Spleen (tissue), 11 donors: Measurements from ENCODE around the gene CNOT2. TPM values are rescaled to one million over a fixed set of nuclear protein-coding genes. Genes with fewer than 3 reads are reported as not detected.
"Not testable (repeated sequence)": the region's sequence is repeated elsewhere in the genome, so short reads cannot be mapped to it uniquely, and the experiment has no call there.

ENCODE experiments used
- DNase-seq: peaks from one replicate; pipeline ENCODE4 v3.0.0-alpha.2; 2020
- H3K27ac ChIP-seq, 8 donors: fragments of 200-600 bp; sonication (generic) in 7 of 8; 1 replicate in 4 of 8; 2 replicates in 4 of 8; pipeline versions ENCODE4 v1.5.0 to v1.8.0; 2016 to 2021; ENCODE audit warnings: inconsistent platforms in 4 of 8, mild to moderate bottlenecking in 4 of 8, moderate library complexity in 1 of 8
- H3K27me3 ChIP-seq, 7 donors: fragments of 200-600 bp; sonication (generic) in 6 of 7; replicated peaks in 1 of 7; 1 replicate in 4 of 7; 2 replicates in 3 of 7; pipeline versions ENCODE4 v1.5.0 to v1.8.0; 2016 to 2021; ENCODE audit warnings: inconsistent platforms in 3 of 7, mild to moderate bottlenecking in 1 of 7
- H3K36me3 ChIP-seq, 6 donors: fragments of 200-600 bp; sonication (generic) in 5 of 6; 1 replicate in 4 of 6; 2 replicates in 2 of 6; pipeline versions ENCODE4 v1.5.0 to v1.8.0; 2016 to 2021; ENCODE audit warnings: inconsistent platforms in 2 of 6
- H3K4me1 ChIP-seq, 6 donors: fragments of 200-600 bp; sonication (generic) in 5 of 6; 1 replicate in 3 of 6; 2 replicates in 3 of 6; pipeline versions ENCODE4 v1.5.0 to v1.8.0; 2016 to 2021; ENCODE audit warnings: inconsistent platforms in 3 of 6
- H3K4me3 ChIP-seq, 8 donors: fragments of 200-600 bp; sonication (generic) in 7 of 8; 1 replicate in 4 of 8; 2 replicates in 4 of 8; pipeline versions ENCODE4 v1.5.0 to v1.8.0; 2016 to 2021; ENCODE audit warnings: inconsistent platforms in 4 of 8, mild to moderate bottlenecking in 4 of 8, moderate library complexity in 2 of 8
- H3K9me3 ChIP-seq, 8 donors: fragments of 200-600 bp; sonication (generic) in 7 of 8; 1 replicate in 4 of 8; 2 replicates in 4 of 8; pipeline versions ENCODE4 v1.5.0 to v1.8.0; 2016 to 2021; ENCODE audit warnings: inconsistent platforms in 4 of 8
- POLR2A ChIP-seq, 3 donors: fragments of 450-650 bp; IDR thresholded peaks; one replicate each; pipeline ENCODE4 v1.5.1; 2017; ENCODE audit warnings: antibody characterized with exemption in 3 of 3, mild to moderate bottlenecking in 1 of 3
- POLR2AphosphoS5 ChIP-seq, 3 donors: sonication (generic); formaldehyde crosslinking; IDR thresholded peaks; one replicate each; pipeline ENCODE4 v1.5.1; 2017; ENCODE audit warnings: antibody characterized with exemption in 3 of 3
- WGBS, 5 donors: extraction: QIAGEN DNeasy Blood & Tissue Kit in 3 of 5; methylation state at CpG; one replicate each; pipeline versions ENCODE4 v1.1.5 to v1.1.7; 2013 to 2018; 5-methylcytosine and 5-hydroxymethylcytosine counted together
- intact Hi-C: fragments of 100-400 bp; cut with DNase I; formaldehyde crosslinking; loops from one replicate; pipeline ENCODE4 v1.15.0; 2023; ENCODE audit warnings: low total_unique reads
- polyA plus RNA-seq, 3 donors: library from polyadenylated mRNA; stranded (reverse); fragments of 200-250 nt; gene quantifications; one replicate each; pipeline ENCODE4 v1.2.1, GENCODE V29; 2013
- total RNA-seq, 7 donors: library from RNA; depleted of rRNA in 3 of 7; stranded (reverse); fragments of >200 nt in 3 of 7; fragmentation: NEBNext Ultra II Directional in 4 of 7; extraction: Animal tissue kit (Norgen Biotek cat#: 25700) in 4 of 7; gene quantifications; one replicate each; pipeline versions ENCODE4 v1.1.0 to v1.2.1, GENCODE V29; 2016 to 2021
- TF ChIP-seq, protein P1 (sequence below), 11 experiments: fragments of 200-600 bp in 7 of 11; fragments of 450-650 bp in 4 of 11; sonication (generic) in 4 of 11; IDR thresholded peaks in 8 of 11; conservative IDR thresholded peaks in 3 of 11; 1 replicate in 7 of 11; 2 replicates in 4 of 11; pipeline versions ENCODE4 v1.4.0 to v1.8.0; 2016 to 2021; ENCODE audit warnings: antibody characterized with exemption in 11 of 11, inconsistent platforms in 4 of 11, mild to moderate bottlenecking in 1 of 11
- donor health status: healthy with polysubstance abuse.
- donor health status: DM: no; HTN: no; CAD: no; lungs with moderate emphysema.
- donor health status: DM: no; HTN: no; CAD: no.
- donor health status: Bipolar disorder and iron deficiency.
- donor health status: healthy.
- donor health status: DM: no; HTN: no; CAD: no.
- donor health status: DM: yes; HTN: yes; CAD: no.

Gene CNOT2
- total and polyA plus RNA-seq, 10 donors, result 27.4 to 212 (median 97.7) TPM

DNA sequence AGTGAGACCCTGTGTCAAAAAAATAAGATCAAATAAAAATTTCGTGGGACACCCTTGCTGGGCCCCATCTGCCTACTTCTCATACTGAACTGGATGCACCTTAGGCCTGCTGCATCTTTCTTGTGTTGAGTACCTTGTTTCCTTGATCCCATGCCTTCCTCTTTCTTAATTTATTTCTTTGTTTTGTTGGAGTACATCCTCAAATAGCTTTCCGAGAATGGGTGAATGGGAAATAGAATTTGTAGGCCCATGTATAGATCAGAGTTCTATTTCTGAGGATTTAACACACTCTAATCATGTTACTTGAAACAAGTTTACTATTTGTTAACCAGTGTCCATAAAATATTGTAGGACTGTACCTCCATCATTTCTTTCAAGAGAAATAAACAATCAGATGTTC is 146.4 kb downstream of the CNOT2 start:
- intact Hi-C loops, result no loop called here
- no peak overlapping the region for H3K4me3 ChIP-seq
- WGBS, 5 donors, result 79 to 91% (median 82%) methylated on average over 2 of the region's 2 CpGs
- peaks cover 0 to 18% (median 3%) of the 10 kb centered on the region in 8 donors for H3K9me3 ChIP-seq
- no peak for TF ChIP-seq POLR2AphosphoS5 (IDR thresholded peaks at IDR 0.05)
- no peak for TF ChIP-seq POLR2A (IDR thresholded peaks at IDR 0.05)
- TF ChIP-seq, protein P1, sequence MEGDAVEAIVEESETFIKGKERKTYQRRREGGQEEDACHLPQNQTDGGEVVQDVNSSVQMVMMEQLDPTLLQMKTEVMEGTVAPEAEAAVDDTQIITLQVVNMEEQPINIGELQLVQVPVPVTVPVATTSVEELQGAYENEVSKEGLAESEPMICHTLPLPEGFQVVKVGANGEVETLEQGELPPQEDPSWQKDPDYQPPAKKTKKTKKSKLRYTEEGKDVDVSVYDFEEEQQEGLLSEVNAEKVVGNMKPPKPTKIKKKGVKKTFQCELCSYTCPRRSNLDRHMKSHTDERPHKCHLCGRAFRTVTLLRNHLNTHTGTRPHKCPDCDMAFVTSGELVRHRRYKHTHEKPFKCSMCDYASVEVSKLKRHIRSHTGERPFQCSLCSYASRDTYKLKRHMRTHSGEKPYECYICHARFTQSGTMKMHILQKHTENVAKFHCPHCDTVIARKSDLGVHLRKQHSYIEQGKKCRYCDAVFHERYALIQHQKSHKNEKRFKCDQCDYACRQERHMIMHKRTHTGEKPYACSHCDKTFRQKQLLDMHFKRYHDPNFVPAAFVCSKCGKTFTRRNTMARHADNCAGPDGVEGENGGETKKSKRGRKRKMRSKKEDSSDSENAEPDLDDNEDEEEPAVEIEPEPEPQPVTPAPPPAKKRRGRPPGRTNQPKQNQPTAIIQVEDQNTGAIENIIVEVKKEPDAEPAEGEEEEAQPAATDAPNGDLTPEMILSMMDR (IDR thresholded peaks at IDR 0.05 in 8 of 11, conservative IDR thresholded peaks at IDR 0.05 in 3 of 11), result no peak
- H3K27ac ChIP-seq, result no peak overlapping the region
- H3K4me1 ChIP-seq, result no peaks in the 10 kb centered on the region
- no peaks in the 10 kb centered on the region for H3K27me3 ChIP-seq
- no peak for DNase-seq
- H3K36me3 ChIP-seq, result no peaks in the 10 kb centered on the region

DNA sequence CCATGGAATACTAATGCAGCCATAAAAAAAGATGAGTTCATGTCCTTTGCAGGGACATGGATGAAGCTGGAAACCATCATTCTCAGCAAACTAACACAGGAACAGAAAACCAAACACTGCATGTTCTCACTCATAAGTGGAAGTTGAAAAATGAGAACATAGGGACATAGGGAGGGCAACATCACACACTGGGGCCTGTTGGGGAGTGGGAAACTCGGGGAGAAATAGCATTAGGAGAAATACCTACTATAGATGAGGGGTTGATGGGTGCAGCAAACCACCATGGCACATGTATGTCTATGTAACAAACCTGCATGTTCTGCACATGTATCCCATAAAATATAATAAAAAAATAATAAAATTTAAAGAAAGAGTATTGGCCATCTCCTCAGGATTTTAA is 149.4 kb downstream of the CNOT2 start:
- H3K4me1 ChIP-seq, result not testable (repeated sequence)

DNA sequence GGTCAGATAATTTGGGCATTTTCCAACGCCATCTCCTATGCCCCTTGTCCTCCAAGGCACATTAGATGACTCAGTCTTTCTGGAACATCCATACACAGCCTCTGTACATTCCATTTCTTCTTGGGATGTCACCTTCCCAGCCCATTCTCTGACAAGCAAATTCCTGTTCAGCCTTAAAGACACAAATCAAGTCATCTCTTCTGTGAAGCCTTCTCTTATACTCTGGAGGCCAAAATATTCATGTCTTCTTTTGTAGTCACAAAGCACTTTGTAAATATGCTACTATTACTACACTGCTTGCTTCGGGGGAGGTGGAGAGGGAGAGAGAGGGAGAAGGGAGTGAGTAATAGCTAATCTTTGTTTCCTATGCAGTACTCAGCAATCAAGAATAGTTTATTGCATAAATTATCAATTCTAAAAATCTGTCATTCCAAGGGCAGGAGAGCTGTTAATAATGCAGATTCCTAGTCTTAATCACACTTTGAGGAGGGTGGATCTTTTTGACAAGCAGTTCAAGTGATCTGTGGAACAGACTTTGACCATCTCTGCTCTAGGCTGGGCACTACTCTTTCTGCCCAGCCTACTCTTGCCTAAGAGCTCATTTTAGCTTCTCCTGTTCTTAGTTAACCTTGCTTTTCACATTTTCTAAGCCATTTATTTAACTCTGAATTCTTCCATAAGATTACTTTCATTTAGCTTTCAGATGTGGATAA is 150.7 kb downstream of the CNOT2 start:
- intact Hi-C loops, result no loop called here
- Histone ChIP-seq H3K27ac (no peak overlapping the region), H3K27me3 (no peaks in the 10 kb centered on the region), H3K4me1 (no peaks in the 10 kb centered on the region), H3K9me3 (peaks cover 0 to 14% (median 3%) of the 10 kb centered on the region in 8 donors), H3K36me3 (no peaks in the 10 kb centered on the region), H3K4me3 (no peak overlapping the region)
- WGBS, 5 donors, result 68 to 92% (median 87%) methylated on average over 2 of the region's 2 CpGs
- TF ChIP-seq POLR2A (IDR thresholded peaks at IDR 0.05) (no peak), POLR2AphosphoS5 (IDR thresholded peaks at IDR 0.05) (no peak)
- TF ChIP-seq, protein P1 (IDR thresholded peaks at IDR 0.05 in 8 of 11, conservative IDR thresholded peaks at IDR 0.05 in 3 of 11), result no peak
- no peak for DNase-seq

More for the DNA sequence above, 149.4 kb downstream of the CNOT2 start:
- H3K4me3 ChIP-seq, H3K36me3 ChIP-seq, H3K27ac ChIP-seq, DNase-seq, intact Hi-C loops, H3K27me3 ChIP-seq: not testable (repeated sequence)
- WGBS, 5 donors, result 50 to 80% (median 60%) methylated on average over 1 of the region's 1 CpG
- H3K9me3 ChIP-seq, result peaks cover 0 to 18% (median 3%) of the 10 kb centered on the region in 8 donors

DNA sequence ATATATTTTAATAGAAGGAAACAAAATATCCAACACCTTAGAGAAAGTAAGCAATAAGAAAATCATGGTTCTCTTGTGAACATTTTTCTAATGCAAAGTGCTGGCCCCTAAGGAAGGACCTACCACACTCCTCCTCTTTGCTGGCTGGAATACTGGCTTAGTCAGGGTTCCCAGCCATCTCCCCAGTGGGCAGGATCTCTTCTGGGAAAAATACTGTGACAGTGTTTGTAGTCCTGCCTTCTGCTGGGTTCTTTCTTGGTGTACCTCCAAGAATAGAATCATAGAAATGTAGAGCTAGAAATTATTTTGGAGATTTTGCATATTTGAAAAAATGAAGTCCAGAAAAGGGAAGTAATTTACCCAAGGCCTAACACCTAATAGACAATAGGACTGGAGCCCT is 154.8 kb downstream of the CNOT2 start:
- no peaks in the 10 kb centered on the region for H3K27me3 ChIP-seq
- H3K27ac ChIP-seq, result no peak overlapping the region
- no peaks in the 10 kb centered on the region for H3K9me3 ChIP-seq
- no peak overlapping the region for H3K4me3 ChIP-seq
- H3K36me3 ChIP-seq, result peaks cover 0 to 12% (median 0%) of the 10 kb centered on the region in 6 donors
- H3K4me1 ChIP-seq, result no peaks in the 10 kb centered on the region
- TF ChIP-seq POLR2A (IDR thresholded peaks at IDR 0.05) (no peak), POLR2AphosphoS5 (IDR thresholded peaks at IDR 0.05) (no peak)
- TF ChIP-seq, protein P1 (IDR thresholded peaks at IDR 0.05 in 8 of 11, conservative IDR thresholded peaks at IDR 0.05 in 3 of 11), result no peak
- intact Hi-C loops, result no loop called here
- no peak for DNase-seq
